PC-9 (cell line): ENCODE data around the gene NR2F1-AS1. TPM values are rescaled to one million over a fixed set of nuclear protein-coding genes. Genes with fewer than 3 reads are reported as not detected.

Source experiments
- BruUV-seq: library from RNA; stranded (reverse); fragments of 400-500 nt; replicated peaks from 2 replicates; lab custom pipeline; 2021; lab: Mats Ljungman, UMichigan
- CTCF ChIA-PET: fragments of 300-600 bp; sonication (Branson Sonifier 250); formaldehyde crosslinking; loops from one replicate; lab custom pipeline; 2022; ENCODE audit warnings: antibody characterized with exemption; lab: Charles Lee
- POLR2A ChIA-PET: fragments of 300-600 bp; sonication (Branson Sonifier 250); formaldehyde crosslinking; loops from one replicate; lab custom pipeline; 2022; ENCODE audit warnings: antibody characterized with exemption; ENCODE audit not compliant: unreplicated experiment; lab: Charles Lee
- DNase-seq, 2 experiments: peaks; one replicate each; pipeline versions ENCODE4 v3.0.0 to v3.0.0-alpha.2; 2015 to 2022; ENCODE audit warnings: mixed read lengths in 1 of 2
- H2AFZ ChIP-seq: fragments of 200-600 bp; sonication (generic); 2 replicates; pipeline ENCODE4 v1.8.1; 2017; ENCODE audit warnings: antibody characterized with exemption
- H3F3A ChIP-seq: fragments of 200-600 bp; sonication (generic); 2 replicates; pipeline ENCODE4 v1.8.1; 2017; ENCODE audit warnings: antibody characterized with exemption, mild to moderate bottlenecking, low read depth; ENCODE audit not compliant: insufficient read depth
- H3K27ac ChIP-seq: fragments of 200-600 bp; sonication (generic); 2 replicates; pipeline ENCODE4 v1.6.1; 2016; ENCODE audit warnings: mixed run types
- H3K27me3 ChIP-seq: fragments of 200-600 bp; sonication (generic); 2 replicates; pipeline ENCODE4 v1.6.1; 2016; ENCODE audit warnings: low read depth, mixed run types; ENCODE audit not compliant: insufficient read depth
- H3K36me3 ChIP-seq: fragments of 200-600 bp; sonication (generic); 2 replicates; pipeline ENCODE4 v1.6.1; 2016; ENCODE audit warnings: low read depth, mixed run types
- H3K4me1 ChIP-seq: fragments of 200-600 bp; sonication (generic); replicated peaks from 2 replicates; pipeline ENCODE4 v1.6.1; 2016; ENCODE audit warnings: mixed run types; ENCODE audit not compliant: insufficient read depth
- H3K4me2 ChIP-seq: fragments of 200-600 bp; sonication (generic); 2 replicates; pipeline ENCODE4 v1.6.1; 2017; ENCODE audit warnings: mixed run types
- H3K4me3 ChIP-seq: fragments of 200-600 bp; sonication (generic); 2 replicates; pipeline ENCODE4 v1.6.1; 2016; ENCODE audit warnings: mixed run types
- H3K79me2 ChIP-seq: fragments of 200-600 bp; sonication (generic); 2 replicates; pipeline ENCODE4 v1.6.1; 2017; ENCODE audit warnings: low read depth, mixed run types
- H3K9me2 ChIP-seq: fragments of 200-600 bp; sonication (generic); 2 replicates; pipeline ENCODE4 v1.8.1; 2017; ENCODE audit warnings: mild to moderate bottlenecking; ENCODE audit not compliant: insufficient read depth
- H3K9me3 ChIP-seq: fragments of 200-600 bp; sonication (generic); 2 replicates; pipeline ENCODE4 v1.8.1; 2016; ENCODE audit warnings: low read depth; ENCODE audit not compliant: insufficient read depth
- H4K20me1 ChIP-seq: fragments of 200-600 bp; sonication (generic); 2 replicates; pipeline ENCODE4 v1.8.1; 2017; ENCODE audit not compliant: insufficient read depth
- CTCF ChIP-seq: fragments of 200-600 bp; sonication (generic); conservative IDR thresholded peaks from 2 replicates; pipeline ENCODE4 v1.6.1; 2017; ENCODE audit warnings: mixed run types, antibody characterized with exemption, mild to moderate bottlenecking, moderate library complexity
- EZH2 ChIP-seq: fragments of 200-600 bp; sonication (generic); IDR thresholded peaks from 2 replicates; pipeline ENCODE4 v1.8.0; 2017; ENCODE audit warnings: antibody characterized with exemption, low read depth
- intact Hi-C: fragments of 100-400 bp; cut with micrococcal nuclease; formaldehyde crosslinking; loops from one replicate; pipeline ENCODE4 v1.10.0; 2022; ENCODE audit not compliant: unreplicated experiment
- total RNA-seq: library from RNA; stranded (reverse); gene quantifications from 2 replicates; pipeline ENCODE4 v1.2.3, GENCODE V29; 2021

Gene NR2F1-AS1
- total RNA-seq, 1 experiment from 2014 or later: 6.0 TPM

- Histone ChIP-seq H4K20me1 (no peaks in the 10 kb centered on the region), H3K27me3 (no peaks in the 10 kb centered on the region), H2AFZ (peak within 1 kb of the TSS; percentile 81), H3K4me1 (peaks cover 17% of the 10 kb centered on the region), H3K36me3 (no peaks in the 10 kb centered on the region), H3K4me2 (peak within 1 kb of the TSS; percentile 99), H3K27ac (peak within 1 kb of the TSS; percentile 79), H3F3A (peaks cover 16% of the 10 kb centered on the region), H3K79me2 (peaks cover 49% of the 10 kb centered on the region), H3K9me2 (no peaks in the 10 kb centered on the region), H3K4me3 (peak within 1 kb of the TSS; percentile 96), H3K9me3 (no peaks in the 10 kb centered on the region)
- TF ChIP-seq CTCF (peak; percentile 79), EZH2 (no peak)
- no TSS peak for BruUV-seq
- CTCF ChIA-PET: interaction anchor here (0.6 to 1.9 kb wide), 4 partner anchors 24 to 492 kb away, joined by 3 to 10 read pairs (median 6); no protein-coding TSS in a partner anchor
- intact Hi-C loops: loop anchor here (5.0 to 10.0 kb wide), 10 partner anchors 228 to 1938 kb away; a partner anchor contains a TSS
- POLR2A ChIA-PET: interaction anchor here (0.5 kb wide), 1 partner anchor 86 kb away, joined by 3 read pairs; no protein-coding TSS in a partner anchor
- peak; percentile 46 to 96 for DNase-seq
Measured at GRCh38 chr5:93582677-93583438, 1.8 kb upstream of the NR2F1-AS1 start, which contains the start of gene NR2F1. Gene NR2F1, plus strand, starts transcription at chr5:93583222. Its CDS starts 1,802 bp downstream, at chr5:93585024.

GRCh38 chr5:93582167-93582462 lies 1.1 kb upstream of the NR2F1-AS1 start:
- Histone ChIP-seq H3K27ac (peak overlapping the region; percentile 79), H3K9me3 (no peaks in the 10 kb centered on the region), H3K4me3 (peak overlapping the region; percentile 96), H3F3A (peaks cover 16% of the 10 kb centered on the region), H3K36me3 (no peaks in the 10 kb centered on the region), H3K79me2 (peaks cover 51% of the 10 kb centered on the region), H3K9me2 (no peaks in the 10 kb centered on the region), H3K27me3 (no peaks in the 10 kb centered on the region), H2AFZ (peak overlapping the region; percentile 75), H3K4me1 (peaks cover 17% of the 10 kb centered on the region), H4K20me1 (no peaks in the 10 kb centered on the region), H3K4me2 (peak overlapping the region; percentile 99)
- intact Hi-C loops: loop anchor here (5.0 to 10.0 kb wide), 10 partner anchors 227 to 1937 kb away; a partner anchor contains a TSS
- no TSS peak for BruUV-seq
- CTCF ChIA-PET: interaction anchor here (0.7 kb wide), 1 partner anchor 492 kb away, joined by 3 read pairs; no protein-coding TSS in a partner anchor
- POLR2A ChIA-PET: interaction anchor here (0.5 kb wide), 1 partner anchor 85 kb away, joined by 3 read pairs; no protein-coding TSS in a partner anchor
- TF ChIP-seq EZH2: no peak
- no peak for DNase-seq

GRCh38 chr5:93580063-93580926 lies 724 bp downstream of the NR2F1-AS1 start:
- Histone ChIP-seq H3K36me3 (no peaks in the 10 kb centered on the region), H3K79me2 (peaks cover 45% of the 10 kb centered on the region), H3K4me2 (peak overlapping the region; percentile 92), H3K9me2 (no peaks in the 10 kb centered on the region), H3K27me3 (no peaks in the 10 kb centered on the region), H2AFZ (peak overlapping the region; percentile 90), H3K9me3 (no peaks in the 10 kb centered on the region), H3K27ac (peak overlapping the region; percentile 60), H3K4me3 (peak overlapping the region; percentile 96), H4K20me1 (no peaks in the 10 kb centered on the region), H3F3A (peaks cover 16% of the 10 kb centered on the region), H3K4me1 (0 out of 2 replicates have a peak, but pooled peaks cover 6% of the 10 kb centered on the region)
- CTCF ChIA-PET: no interaction called here
- intact Hi-C loops: loop anchor here (5.0 to 10.0 kb wide), 10 partner anchors 225 to 1935 kb away; a partner anchor contains a TSS
- BruUV-seq: no TSS peak
- DNase-seq: peak in 1 of 2 experiments; percentile 35
- POLR2A ChIA-PET: interaction anchor here (0.5 kb wide), 1 partner anchor 27 kb away, joined by 3 read pairs; no protein-coding TSS in a partner anchor
- TF ChIP-seq CTCF: no peak
